IMR-90 (cell line): Measurements from ENCODE around the gene MALRD1. TPM values are rescaled to one million over a fixed set of nuclear protein-coding genes. Genes with fewer than 3 reads are reported as not detected.

ENCODE experiments used
- ATAC-seq: fragments of 200-7000 bp; cut with Tn5 transposase; 2 replicates; pipeline ENCODE4 v1.9.1; 2020; ENCODE audit warnings: low read depth, mild to moderate bottlenecking, moderate library complexity
- BruUV-seq: library from RNA; stranded (reverse); fragments of 400-500 nt; replicated peaks from 2 replicates; lab custom pipeline; 2021; lab: Mats Ljungman, UMichigan
- CTCF ChIA-PET: fragments of 300-600 bp; formaldehyde crosslinking; extraction: SDS; loops from one replicate; lab custom pipeline; 2021; ENCODE audit warnings: antibody characterized with exemption; lab: Yijun Ruan, JAX
- POLR2A ChIA-PET: fragments of 300-600 bp; sonication (Branson Sonifier 250); formaldehyde crosslinking; loops from one replicate; lab custom pipeline; 2022; ENCODE audit warnings: antibody characterized with exemption; ENCODE audit not compliant: unreplicated experiment; lab: Charles Lee
- DNase-seq: peaks from one replicate; pipeline ENCODE4 v3.0.0; 2013
- H2AFZ ChIP-seq: replicated peaks from 2 replicates; pipeline ENCODE3; 2013; ENCODE audit warnings: low read length, mild to moderate bottlenecking; ENCODE audit not compliant: poor library complexity
- H2AK5ac ChIP-seq: 2 replicates; pipeline ENCODE4 v1.6.1; 2013; ENCODE audit warnings: low read depth, low read length, inconsistent platforms
- H2AK9ac ChIP-seq: replicated peaks from 2 replicates; pipeline ENCODE3; 2013; ENCODE audit warnings: mild to moderate bottlenecking, low read depth, low read length, moderate library complexity; ENCODE audit not compliant: poor library complexity
- H2BK120ac ChIP-seq: 2 replicates; pipeline ENCODE4 v1.6.1; 2013; ENCODE audit warnings: low read depth, low read length, inconsistent platforms
- H2BK15ac ChIP-seq: 3 replicates; pipeline ENCODE4 v1.6.1; 2013; ENCODE audit warnings: low read depth, low read length, inconsistent platforms
- H2BK20ac ChIP-seq: 2 replicates; pipeline ENCODE4 v1.6.1; 2013; ENCODE audit warnings: low read depth, mild to moderate bottlenecking, inconsistent platforms, low read length, moderate library complexity
- H2BK5ac ChIP-seq: 2 replicates; pipeline ENCODE4 v1.6.1; 2013; ENCODE audit warnings: mild to moderate bottlenecking, low read depth, low read length, inconsistent platforms; ENCODE audit not compliant: poor library complexity, severe bottlenecking
- H3K14ac ChIP-seq: replicated peaks from 2 replicates; pipeline ENCODE4 v1.6.1; 2013; ENCODE audit warnings: low read depth, low read length, inconsistent platforms
- H3K18ac ChIP-seq: 2 replicates; pipeline ENCODE4 v1.6.1; 2013; ENCODE audit warnings: low read depth, low read length, control low read depth
- H3K23ac ChIP-seq: 2 replicates; pipeline ENCODE4 v1.6.1; 2013; ENCODE audit warnings: low read depth, low read length, inconsistent platforms
- H3K27ac ChIP-seq: 2 replicates; pipeline ENCODE4 v1.5.1; 2013; ENCODE audit warnings: mild to moderate bottlenecking, control low read depth, low read length; ENCODE audit not compliant: insufficient read depth
- H3K27me3 ChIP-seq: 2 replicates; pipeline ENCODE4 v1.6.1; 2013; ENCODE audit warnings: low read length; ENCODE audit not compliant: control insufficient read depth, insufficient read depth
- H3K36me3 ChIP-seq: 2 replicates; pipeline ENCODE4 v1.6.1; 2013; ENCODE audit warnings: low read length, mixed read lengths; ENCODE audit not compliant: control insufficient read depth, insufficient read depth
- H3K4ac ChIP-seq: 2 replicates; pipeline ENCODE4 v1.6.1; 2013; ENCODE audit warnings: low read depth, low read length, inconsistent platforms
- H3K4me1 ChIP-seq: 2 replicates; pipeline ENCODE4 v1.6.1; 2013; ENCODE audit warnings: low read length, mixed read lengths; ENCODE audit not compliant: control insufficient read depth, insufficient read depth
- H3K4me2 ChIP-seq: 2 replicates; pipeline ENCODE4 v1.6.1; 2013; ENCODE audit warnings: low read depth, mild to moderate bottlenecking, control low read depth, low read length, moderate library complexity
- H3K4me3 ChIP-seq: 2 replicates; pipeline ENCODE4 v1.5.1; 2013; ENCODE audit warnings: low read depth, mild to moderate bottlenecking, control low read depth, low read length, moderate library complexity; ENCODE audit not compliant: insufficient read depth
- H3K56ac ChIP-seq: 2 replicates; pipeline ENCODE4 v1.6.1; 2013; ENCODE audit warnings: low read length, inconsistent platforms; ENCODE audit not compliant: insufficient read depth; ENCODE audit errors: extremely low read depth
- H3K79me1 ChIP-seq, 2 experiments: 2 replicates each; pipeline ENCODE4 v1.6.1; 2013; ENCODE audit warnings: low read length in 2 of 2, inconsistent platforms in 1 of 2, low read depth in 1 of 2
- H3K9ac ChIP-seq: 2 replicates; pipeline ENCODE4 v1.6.1; 2013; ENCODE audit warnings: low read depth, low read length, control low read depth
- H3K9me1 ChIP-seq: 2 replicates; pipeline ENCODE4 v1.6.1; 2013; ENCODE audit warnings: low read length, inconsistent platforms; ENCODE audit not compliant: insufficient read depth
- H3K9me3 ChIP-seq: 2 replicates; pipeline ENCODE4 v1.6.1; 2013; ENCODE audit warnings: low read length; ENCODE audit not compliant: control insufficient read depth, insufficient read depth
- H4K20me1 ChIP-seq: 2 replicates; pipeline ENCODE4 v1.6.1; 2013; ENCODE audit warnings: low read length, inconsistent platforms; ENCODE audit not compliant: insufficient read depth
- H4K5ac ChIP-seq: 2 replicates; pipeline ENCODE4 v1.6.1; 2013; ENCODE audit warnings: mild to moderate bottlenecking, low read depth, low read length, control low read depth
- H4K8ac ChIP-seq, 2 experiments: 2 replicates each; pipeline ENCODE4 v1.6.1; 2013; ENCODE audit warnings: low read depth in 2 of 2, low read length in 2 of 2, control low read depth in 1 of 2, inconsistent platforms in 1 of 2
- H4K91ac ChIP-seq: 2 replicates; pipeline ENCODE4 v1.6.1; 2013; ENCODE audit warnings: low read depth, low read length, inconsistent platforms; ENCODE audit not compliant: insufficient read depth
- BHLHE40 ChIP-seq: fragments of 150-350 bp; IDR thresholded peaks from 2 replicates; pipeline ENCODE4 v1.6.1; 2016; ENCODE audit warnings: mild to moderate bottlenecking, low read depth, low read length
- CEBPB ChIP-seq: IDR thresholded peaks from 2 replicates; pipeline ENCODE4 v1.6.1; 2012; ENCODE audit warnings: low read depth, low read length, improper control_type of control experiment
- CHD1 ChIP-seq: IDR thresholded peaks from 2 replicates; pipeline ENCODE4 v1.6.1; 2012; ENCODE audit warnings: low read depth, low read length, improper control_type of control experiment
- FOS ChIP-seq: fragments of 150-350 bp; IDR thresholded peaks from 2 replicates; pipeline ENCODE4 v1.6.1; 2016; ENCODE audit warnings: low read depth, low read length
- MAFK ChIP-seq: IDR thresholded peaks from 2 replicates; pipeline ENCODE4 v1.6.1; 2012; ENCODE audit warnings: low read depth, low read length, improper control_type of control experiment
- MAZ ChIP-seq: IDR thresholded peaks from 2 replicates; pipeline ENCODE4 v1.6.1; 2012; ENCODE audit warnings: low read depth, mild to moderate bottlenecking, low read length, improper control_type of control experiment, moderate library complexity, borderline replicate concordance
- MXI1 ChIP-seq: IDR thresholded peaks from 2 replicates; pipeline ENCODE4 v1.6.1; 2012; ENCODE audit warnings: low read depth, mild to moderate bottlenecking, low read length, moderate library complexity, borderline replicate concordance
- NFE2L2 ChIP-seq: fragments of 150-350 bp; IDR thresholded peaks from 2 replicates; pipeline ENCODE4 v1.6.1; 2016; ENCODE audit warnings: low read depth, mild to moderate bottlenecking, low read length
- POLR2A ChIP-seq: IDR thresholded peaks from 2 replicates; pipeline ENCODE4 v1.6.1; 2012; ENCODE audit warnings: mild to moderate bottlenecking, low read depth, low read length
- RAD21 ChIP-seq: IDR thresholded peaks from 2 replicates; pipeline ENCODE4 v1.6.1; 2012; ENCODE audit warnings: low read length, improper control_type of control experiment
- RCOR1 ChIP-seq: IDR thresholded peaks from 2 replicates; pipeline ENCODE4 v1.6.1; 2012; ENCODE audit warnings: mild to moderate bottlenecking, low read length, improper control_type of control experiment; ENCODE audit not compliant: insufficient replicate concordance
- RFX5 ChIP-seq: IDR thresholded peaks from 2 replicates; pipeline ENCODE4 v1.8.0; 2012; ENCODE audit warnings: low read depth, mild to moderate bottlenecking, low read length, moderate library complexity
- SMC3 ChIP-seq: fragments of 150-350 bp; IDR thresholded peaks from 2 replicates; pipeline ENCODE4 v1.6.1; 2016; ENCODE audit warnings: low read depth, mild to moderate bottlenecking, antibody characterized with exemption, low read length, moderate library complexity
- USF2 ChIP-seq: fragments of 150-350 bp; IDR thresholded peaks from 2 replicates; pipeline ENCODE4 v1.6.1; 2017; ENCODE audit warnings: mild to moderate bottlenecking, antibody characterized with exemption, low read length, low read depth
- WGBS, 2 experiments: methylation state at CpG; one replicate each; pipeline versions ENCODE4 v1.1.5 to v1.1.7; 2013; ENCODE audit warnings: missing lambda C conversion rate in 2 of 2; ENCODE audit not compliant: insufficient read length in 1 of 2; ENCODE audit errors: extremely low coverage in 2 of 2; 5-methylcytosine and 5-hydroxymethylcytosine counted together
- dilution Hi-C: fragments of 300-500 bp; cut with HindIII; formaldehyde crosslinking; loops from one replicate; pipeline ENCODE4 v1.14.3; 2018; ENCODE audit warnings: low sequenced_read_pairs; ENCODE audit not compliant: unreplicated experiment
- in situ Hi-C: fragments of 300-500 bp; cut with MboI; formaldehyde crosslinking; loops from 3 replicates; pipeline ENCODE4 v1.14.3; 2019; ENCODE audit warnings: low sequenced_read_pairs, inconsistent platforms, mixed read lengths
- intact Hi-C: fragments of 100-400 bp; cut with micrococcal nuclease; formaldehyde crosslinking; loops from 2 replicates; pipeline ENCODE4 v1.10.0; 2022
- polyA plus RNA-seq, 3 experiments: library from polyadenylated mRNA; depleted of rRNA; stranded (reverse); fragments of >200 nt; gene quantifications; 2 replicates each; pipeline ENCODE4 v1.2.3, GENCODE V29; 2012; ENCODE audit warnings: low replicate concordance in 1 of 3
- total RNA-seq: library from RNA; depleted of rRNA; stranded (reverse); fragments of >200 nt; gene quantifications from 2 replicates; pipeline ENCODE4 v1.2.3, GENCODE V29; 2012
- TF ChIP-seq, protein P1 (sequence below): fragments of 150-350 bp; IDR thresholded peaks from 2 replicates; pipeline ENCODE4 v1.6.1; 2016; ENCODE audit warnings: low read depth, mild to moderate bottlenecking, low read length, moderate library complexity, borderline replicate concordance
- TF ChIP-seq, protein P2 (sequence below): conservative IDR thresholded peaks from 2 replicates; pipeline ENCODE4 v1.5.1; 2012; ENCODE audit warnings: mild to moderate bottlenecking, low read depth, low read length, improper control_type of control experiment

Gene MALRD1
- total and polyA plus RNA-seq, 2 of the 4 experiments (the other 2 are of a cell fraction) = 0.34 to 1.1 TPM

DNA sequence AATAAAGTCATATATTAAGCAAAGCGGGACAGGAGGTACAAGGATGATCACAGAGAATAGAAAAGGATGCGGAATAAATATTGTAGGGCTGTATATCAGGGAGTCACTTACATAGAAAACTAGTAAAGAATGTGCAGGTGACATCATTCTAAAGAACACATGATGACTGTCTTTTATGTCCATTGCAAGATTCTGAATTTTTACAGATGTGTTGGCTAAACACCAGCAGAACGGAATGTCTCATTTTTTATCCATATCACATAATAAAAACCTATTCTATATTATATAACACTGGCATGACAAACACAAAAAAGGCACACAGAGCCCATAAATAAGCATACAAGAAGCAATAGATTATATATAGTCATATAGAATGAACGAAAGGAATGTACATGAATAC lies 448.4 kb downstream of the MALRD1 start:
- no peaks in the 10 kb centered on the region for H3K4me1 ChIP-seq
- intact Hi-C loops = no loop called here
- POLR2A ChIA-PET = no interaction called here
- H2AFZ ChIP-seq = no peak overlapping the region
- no peak overlapping the region for H4K5ac ChIP-seq
- H3K56ac ChIP-seq = no peak overlapping the region
- H3K9me1 ChIP-seq = no peaks in the 10 kb centered on the region
- H2BK5ac ChIP-seq = no peak overlapping the region
- H2AK5ac ChIP-seq = no peak overlapping the region
- no peak for DNase-seq
- no peak overlapping the region for H3K9ac ChIP-seq
- H3K4me2 ChIP-seq = no peak overlapping the region
- no TSS peak for BruUV-seq
- H4K20me1 ChIP-seq = no peaks in the 10 kb centered on the region
- H2BK20ac ChIP-seq = no peak overlapping the region
- in situ Hi-C loops = no loop called here
- no peak overlapping the region for H2AK9ac ChIP-seq
- H2BK15ac ChIP-seq = no peak overlapping the region
- dilution Hi-C loops = no loop called here
- H3K4me3 ChIP-seq = no peak overlapping the region
- H3K4ac ChIP-seq = no peak overlapping the region
- H3K27me3 ChIP-seq = no peaks in the 10 kb centered on the region
- no CpG with 5 or more reads among the region's 4 CpGs for WGBS, 2 experiments
- no peak overlapping the region for H3K27ac ChIP-seq
- H3K23ac ChIP-seq = no peak overlapping the region
- H3K18ac ChIP-seq = no peak overlapping the region
- H3K14ac ChIP-seq = no peak overlapping the region
- no peaks in the 10 kb centered on the region for H3K79me1 ChIP-seq
- TF ChIP-seq SMC3 (no peak), MAZ (no peak), CEBPB (no peak), RCOR1 (no peak), CHD1 (no peak), POLR2A (no peak), MAFK (no peak), USF2 (no peak), NFE2L2 (no peak), BHLHE40 (no peak), RAD21 (no peak), FOS (no peak), RFX5 (no peak), MXI1 (no peak)
- TF ChIP-seq, protein P1, sequence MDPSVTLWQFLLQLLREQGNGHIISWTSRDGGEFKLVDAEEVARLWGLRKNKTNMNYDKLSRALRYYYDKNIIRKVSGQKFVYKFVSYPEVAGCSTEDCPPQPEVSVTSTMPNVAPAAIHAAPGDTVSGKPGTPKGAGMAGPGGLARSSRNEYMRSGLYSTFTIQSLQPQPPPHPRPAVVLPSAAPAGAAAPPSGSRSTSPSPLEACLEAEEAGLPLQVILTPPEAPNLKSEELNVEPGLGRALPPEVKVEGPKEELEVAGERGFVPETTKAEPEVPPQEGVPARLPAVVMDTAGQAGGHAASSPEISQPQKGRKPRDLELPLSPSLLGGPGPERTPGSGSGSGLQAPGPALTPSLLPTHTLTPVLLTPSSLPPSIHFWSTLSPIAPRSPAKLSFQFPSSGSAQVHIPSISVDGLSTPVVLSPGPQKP = no peak
- TF ChIP-seq, protein P2, sequence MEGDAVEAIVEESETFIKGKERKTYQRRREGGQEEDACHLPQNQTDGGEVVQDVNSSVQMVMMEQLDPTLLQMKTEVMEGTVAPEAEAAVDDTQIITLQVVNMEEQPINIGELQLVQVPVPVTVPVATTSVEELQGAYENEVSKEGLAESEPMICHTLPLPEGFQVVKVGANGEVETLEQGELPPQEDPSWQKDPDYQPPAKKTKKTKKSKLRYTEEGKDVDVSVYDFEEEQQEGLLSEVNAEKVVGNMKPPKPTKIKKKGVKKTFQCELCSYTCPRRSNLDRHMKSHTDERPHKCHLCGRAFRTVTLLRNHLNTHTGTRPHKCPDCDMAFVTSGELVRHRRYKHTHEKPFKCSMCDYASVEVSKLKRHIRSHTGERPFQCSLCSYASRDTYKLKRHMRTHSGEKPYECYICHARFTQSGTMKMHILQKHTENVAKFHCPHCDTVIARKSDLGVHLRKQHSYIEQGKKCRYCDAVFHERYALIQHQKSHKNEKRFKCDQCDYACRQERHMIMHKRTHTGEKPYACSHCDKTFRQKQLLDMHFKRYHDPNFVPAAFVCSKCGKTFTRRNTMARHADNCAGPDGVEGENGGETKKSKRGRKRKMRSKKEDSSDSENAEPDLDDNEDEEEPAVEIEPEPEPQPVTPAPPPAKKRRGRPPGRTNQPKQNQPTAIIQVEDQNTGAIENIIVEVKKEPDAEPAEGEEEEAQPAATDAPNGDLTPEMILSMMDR = no peak
- H4K91ac ChIP-seq = no peak overlapping the region
- no peaks in the 10 kb centered on the region for H3K9me3 ChIP-seq
- H2BK120ac ChIP-seq = no peak overlapping the region
- no peak for ATAC-seq
- no peak overlapping the region for H4K8ac ChIP-seq
- CTCF ChIA-PET = no interaction called here
- H3K36me3 ChIP-seq = no peaks in the 10 kb centered on the region
